Activated CD8-positive, alpha-beta T cell treated with anti-CD3 and anti-CD28 coated beads, Interleukin-2, amount 10 ng/mL, durations not matched to agents 7 days and 5 days (primary cell): Measurements from ENCODE around the gene PHLDB1. TPM values are rescaled to one million over a fixed set of nuclear protein-coding genes. Genes with fewer than 3 reads are reported as not detected.

Experiments used
- ATAC-seq: fragments of 150-1000 bp; cut with Tn5 transposase; one replicate; pipeline ENCODE4 v1.10.0; 2021; ENCODE audit warnings: moderate library complexity
- CTCF ChIA-PET: fragments of 350-600 bp; sonication (Branson Sonifier 250); formaldehyde crosslinking; loops from one replicate; lab custom pipeline; 2021; ENCODE audit warnings: antibody characterized with exemption; lab: Charles Lee
- POLR2A ChIA-PET: fragments of 350-600 bp; sonication (Branson Sonifier 250); formaldehyde crosslinking; loops from one replicate; lab custom pipeline; 2021; ENCODE audit warnings: antibody characterized with exemption; lab: Charles Lee
- DNase-seq: peaks from one replicate; pipeline ENCODE4 v3.0.0-alpha.2; 2020
- H3K27ac Mint-ChIP-seq: one replicate; pipeline ENCODE4 v1.8.0; 2021; ENCODE audit warnings: mild to moderate bottlenecking, mixed read lengths
- H3K27me3 Mint-ChIP-seq: one replicate; pipeline ENCODE4 v1.8.0; 2021; ENCODE audit warnings: low read depth, mixed read lengths
- H3K36me3 Mint-ChIP-seq: one replicate; pipeline ENCODE4 v1.8.0; 2021; ENCODE audit warnings: low read depth, mixed read lengths
- H3K4me1 Mint-ChIP-seq: one replicate; pipeline ENCODE4 v1.8.0; 2021; ENCODE audit warnings: low read depth, mixed read lengths
- H3K4me3 Mint-ChIP-seq: one replicate; pipeline ENCODE4 v1.8.0; 2021; ENCODE audit warnings: mild to moderate bottlenecking, mixed read lengths
- H3K9me3 Mint-ChIP-seq: one replicate; pipeline ENCODE4 v1.8.0; 2022; ENCODE audit warnings: mixed read lengths; ENCODE audit not compliant: insufficient read depth
- total RNA-seq, 2 experiments: library from RNA; stranded (reverse); gene quantifications; one replicate each; pipeline ENCODE4 v1.2.3, GENCODE V29; 2021

The PHLDB1 gene
- total RNA-seq, 2 experiments from 2014 or later, result 0.63 to 0.76 TPM

- ATAC-seq (no peak), DNase-seq (no peak)
- H3K27ac Mint-ChIP-seq, result no peak overlapping the region
- H3K9me3 Mint-ChIP-seq, result no peaks in the 10 kb centered on the region
- peaks cover 6% of the 10 kb centered on the region for H3K4me1 Mint-ChIP-seq
- peaks cover 16% of the 10 kb centered on the region for H3K27me3 Mint-ChIP-seq
- no peaks in the 10 kb centered on the region for H3K36me3 Mint-ChIP-seq
- H3K4me3 Mint-ChIP-seq, result no peak overlapping the region
- ChIA-PET POLR2A (interaction anchor here (1.3 kb wide), 1 partner anchor 168 kb away, joined by 4 read pairs; the partner anchor contains the start of gene DDX6), CTCF (interaction anchor here (0.8 to 1.2 kb wide), 2 partner anchors 15 to 28 kb away, joined by 4 to 6 read pairs; no protein-coding TSS in a partner anchor)
Measured at GRCh38 chr11:118623269-118623655, 15.8 kb downstream of the PHLDB1 start.

DNA sequence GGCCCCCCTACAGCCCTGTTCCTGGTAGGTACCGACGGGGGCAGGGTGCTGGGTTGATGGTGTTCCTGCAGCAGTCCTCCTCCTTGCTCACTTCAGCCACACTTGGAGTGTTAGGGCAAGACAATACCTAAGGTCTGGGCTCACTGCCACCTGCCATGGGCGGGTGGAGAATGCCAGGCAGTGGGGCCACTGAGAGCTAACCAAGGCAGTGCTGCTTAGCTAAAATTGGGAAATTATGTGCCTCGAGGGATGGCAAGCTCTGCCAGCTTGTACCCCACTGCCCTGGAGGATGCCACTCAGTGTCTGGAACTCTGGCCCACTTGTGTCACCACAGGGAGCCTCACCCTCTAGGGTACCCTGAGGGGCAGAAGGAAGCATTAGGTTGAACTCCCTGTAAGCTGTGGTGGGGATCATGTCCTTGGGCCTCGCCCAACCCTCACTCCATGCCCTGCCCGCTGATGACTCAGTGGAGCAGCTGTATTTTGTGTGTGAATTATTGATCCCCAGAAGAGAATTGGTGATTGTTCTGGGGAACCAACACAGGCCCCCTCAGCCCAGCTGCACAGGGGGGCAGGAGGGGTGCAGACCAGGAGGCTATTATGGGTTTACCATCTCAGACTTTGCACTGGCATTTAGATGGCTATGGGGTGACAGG lies 17.7 kb downstream of the PHLDB1 start:
- peaks cover 13% of the 10 kb centered on the region for H3K27me3 Mint-ChIP-seq
- no peak overlapping the region for H3K4me3 Mint-ChIP-seq
- ChIA-PET CTCF (no interaction called here), POLR2A (interaction anchor here (0.6 kb wide), 1 partner anchor 8 kb away, joined by 3 read pairs; no protein-coding TSS in a partner anchor)
- H3K9me3 Mint-ChIP-seq, result no peaks in the 10 kb centered on the region
- H3K27ac Mint-ChIP-seq, result no peak overlapping the region
- no peak for ATAC-seq
- no peak for DNase-seq
- H3K36me3 Mint-ChIP-seq, result no peaks in the 10 kb centered on the region
- peaks cover 6% of the 10 kb centered on the region for H3K4me1 Mint-ChIP-seq

GRCh38 chr11:118625976-118626375 lies 18.6 kb downstream of the PHLDB1 start:
- Mint-ChIP-seq H3K9me3 (no peaks in the 10 kb centered on the region), H3K4me3 (no peak overlapping the region), H3K4me1 (peaks cover 4% of the 10 kb centered on the region), H3K27me3 (peaks cover 7% of the 10 kb centered on the region), H3K36me3 (no peaks in the 10 kb centered on the region), H3K27ac (no peak overlapping the region)
- ATAC-seq (no peak), DNase-seq (no peak)
- ChIA-PET POLR2A (no interaction called here), CTCF (interaction anchor here (1.2 kb wide), 1 partner anchor 31 kb away, joined by 3 read pairs; no protein-coding TSS in a partner anchor)

DNA sequence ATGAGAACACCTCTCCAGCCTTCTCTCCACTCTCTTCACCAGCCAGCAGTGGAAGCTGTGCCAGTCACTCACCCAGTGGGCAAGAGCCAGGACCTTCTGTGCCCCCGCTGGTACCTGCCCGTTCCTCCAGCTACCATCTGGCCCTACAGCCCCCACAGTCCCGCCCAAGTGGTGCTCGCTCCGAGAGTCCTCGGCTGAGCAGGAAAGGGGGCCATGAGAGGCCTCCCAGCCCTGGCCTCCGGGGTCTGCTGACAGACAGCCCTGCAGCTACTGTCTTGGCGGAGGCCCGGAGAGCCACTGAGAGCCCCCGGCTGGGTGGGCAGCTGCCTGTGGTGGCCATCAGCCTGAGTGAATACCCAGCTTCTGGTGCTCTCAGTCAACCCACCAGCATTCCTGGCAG lies 20.2 kb downstream of the PHLDB1 start:
- no peak for DNase-seq
- Mint-ChIP-seq H3K9me3 (no peaks in the 10 kb centered on the region), H3K27me3 (no peaks in the 10 kb centered on the region), H3K36me3 (no peaks in the 10 kb centered on the region), H3K4me1 (peaks cover 3% of the 10 kb centered on the region), H3K27ac (no peak overlapping the region), H3K4me3 (no peak overlapping the region)
- ChIA-PET POLR2A (no interaction called here), CTCF (no interaction called here)
- no peak for ATAC-seq

DNA sequence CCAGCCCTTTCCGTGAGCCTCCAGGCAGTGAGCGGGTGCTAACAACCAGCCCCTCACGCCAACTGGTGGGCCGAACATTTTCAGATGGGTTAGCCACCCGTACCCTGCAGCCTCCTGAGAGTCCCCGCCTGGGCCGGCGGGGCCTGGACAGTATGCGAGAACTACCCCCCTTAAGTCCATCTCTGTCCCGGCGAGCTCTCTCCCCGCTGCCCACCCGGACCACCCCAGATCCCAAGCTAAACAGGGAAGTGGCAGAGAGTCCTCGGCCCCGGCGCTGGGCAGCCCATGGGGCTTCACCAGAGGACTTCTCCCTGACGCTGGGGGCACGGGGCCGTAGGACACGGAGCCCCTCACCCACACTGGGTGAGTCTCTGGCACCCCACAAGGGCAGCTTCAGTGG lies 20.6 kb downstream of the PHLDB1 start:
- ChIA-PET CTCF (interaction anchor here (0.8 kb wide), 1 partner anchor 33 kb away, joined by 3 read pairs; no protein-coding TSS in a partner anchor), POLR2A (no interaction called here)
- Mint-ChIP-seq H3K36me3 (no peaks in the 10 kb centered on the region), H3K27me3 (no peaks in the 10 kb centered on the region), H3K27ac (no peak overlapping the region), H3K9me3 (no peaks in the 10 kb centered on the region), H3K4me1 (peaks cover 3% of the 10 kb centered on the region), H3K4me3 (no peak overlapping the region)
- no peak for DNase-seq
- no peak for ATAC-seq

- ChIA-PET POLR2A (no interaction called here), CTCF (interaction anchor here (0.8 kb wide), 1 partner anchor 34 kb away, joined by 3 read pairs; no protein-coding TSS in a partner anchor)
- DNase-seq, result no peak
- no peaks in the 10 kb centered on the region for H3K9me3 Mint-ChIP-seq
- peaks cover 3% of the 10 kb centered on the region for H3K4me1 Mint-ChIP-seq
- ATAC-seq, result no peak
- H3K27me3 Mint-ChIP-seq, result no peaks in the 10 kb centered on the region
- no peak overlapping the region for H3K27ac Mint-ChIP-seq
- no peak overlapping the region for H3K4me3 Mint-ChIP-seq
- no peaks in the 10 kb centered on the region for H3K36me3 Mint-ChIP-seq
Measured at GRCh38 chr11:118628432-118628831, 21.0 kb downstream of the PHLDB1 start.

DNA sequence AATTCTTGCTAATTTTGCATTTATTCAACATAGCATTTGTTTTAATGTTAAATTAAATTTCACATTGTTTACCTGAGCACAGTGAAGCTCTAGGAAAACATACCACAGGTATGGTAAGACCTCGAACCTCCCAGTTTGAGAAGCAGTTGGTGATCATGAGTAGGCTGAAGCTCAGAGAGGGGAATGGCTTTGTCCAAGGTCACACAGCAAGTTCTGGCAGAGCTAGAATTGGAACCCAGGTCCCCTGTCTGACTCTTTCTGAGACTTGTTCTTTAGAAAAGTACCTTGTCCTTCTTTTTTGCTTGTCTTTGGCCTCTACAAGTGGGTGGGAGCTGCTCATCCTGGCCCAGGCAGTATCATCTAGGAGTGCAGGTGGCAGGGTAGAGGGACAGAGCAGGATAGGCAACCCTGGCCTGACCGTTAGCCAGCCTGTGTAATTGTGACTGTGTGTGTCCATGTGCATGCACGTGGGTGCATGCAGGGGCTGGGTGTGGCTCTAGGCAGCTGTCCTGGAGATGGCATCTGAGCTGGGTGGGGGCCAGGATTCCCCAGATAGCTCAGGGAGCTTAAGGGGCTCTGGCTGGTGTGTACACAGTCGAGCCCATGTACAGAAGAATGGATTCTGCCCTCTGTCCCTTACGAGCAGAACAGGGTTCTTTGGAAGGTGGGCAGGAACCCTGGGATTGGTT lies 21.6 kb downstream of the PHLDB1 start:
- H3K36me3 Mint-ChIP-seq, result no peaks in the 10 kb centered on the region
- ATAC-seq (no peak), DNase-seq (no peak)
- ChIA-PET CTCF (interaction anchor here (0.8 kb wide), 1 partner anchor 34 kb away, joined by 3 read pairs; no protein-coding TSS in a partner anchor), POLR2A (interaction anchor here (0.7 kb wide), 1 partner anchor 27 kb away, joined by 3 read pairs; no protein-coding TSS in a partner anchor)
- H3K27me3 Mint-ChIP-seq, result no peaks in the 10 kb centered on the region
- H3K27ac Mint-ChIP-seq, result no peak overlapping the region
- no peak overlapping the region for H3K4me3 Mint-ChIP-seq
- no peaks in the 10 kb centered on the region for H3K9me3 Mint-ChIP-seq
- peaks cover 3% of the 10 kb centered on the region for H3K4me1 Mint-ChIP-seq

DNA sequence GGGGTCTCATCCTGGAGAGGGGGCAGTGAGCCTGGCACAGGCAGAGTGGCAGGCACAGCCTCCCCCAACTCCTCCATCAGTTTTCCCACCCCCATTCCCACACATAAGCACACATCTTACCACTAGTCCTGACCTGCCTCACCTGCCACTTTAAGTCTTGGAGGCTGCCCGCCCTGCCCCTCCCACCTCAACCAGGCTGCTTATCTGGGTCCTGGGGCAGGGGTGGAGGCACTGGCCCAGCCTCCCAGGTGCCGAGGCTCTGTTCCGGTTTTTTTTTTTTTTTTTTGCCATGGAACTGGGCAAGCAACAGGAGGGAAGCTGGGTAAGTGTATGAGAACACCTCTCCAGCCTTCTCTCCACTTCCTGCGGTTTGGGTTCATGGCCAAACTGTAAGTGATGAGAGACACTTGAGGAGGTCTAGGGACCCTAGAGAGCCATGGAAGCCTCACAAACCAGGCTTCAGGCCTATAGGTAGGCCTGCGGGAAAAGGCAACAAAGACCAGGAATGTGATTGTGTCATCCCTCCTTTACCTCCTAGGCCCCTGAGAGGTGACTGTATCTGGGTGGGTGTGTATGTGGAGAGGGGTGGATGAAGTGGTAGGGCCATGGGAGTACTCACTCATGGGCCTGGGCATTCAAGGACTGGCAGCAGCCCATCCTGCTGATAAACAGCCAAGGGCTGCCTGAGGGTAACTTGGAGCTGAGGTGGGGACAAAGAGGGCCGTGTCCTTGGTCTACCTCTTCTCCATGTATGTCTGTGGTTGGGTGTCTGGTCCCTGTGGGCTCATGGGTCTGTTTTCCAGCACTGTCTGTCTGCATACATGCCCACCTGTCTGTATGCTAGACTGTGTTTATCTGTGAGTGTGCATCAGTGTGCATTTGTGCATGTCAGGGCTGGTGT lies 22.6 kb downstream of the PHLDB1 start:
- DNase-seq (no peak), ATAC-seq (no peak)
- H3K9me3 Mint-ChIP-seq, result no peaks in the 10 kb centered on the region
- POLR2A ChIA-PET, result no interaction called here
- H3K36me3 Mint-ChIP-seq, result no peaks in the 10 kb centered on the region
- H3K27ac Mint-ChIP-seq, result no peak overlapping the region
- peaks cover 6% of the 10 kb centered on the region for H3K4me1 Mint-ChIP-seq
- CTCF ChIA-PET, result no interaction called here
- H3K4me3 Mint-ChIP-seq, result no peak overlapping the region
- H3K27me3 Mint-ChIP-seq, result no peaks in the 10 kb centered on the region

DNA sequence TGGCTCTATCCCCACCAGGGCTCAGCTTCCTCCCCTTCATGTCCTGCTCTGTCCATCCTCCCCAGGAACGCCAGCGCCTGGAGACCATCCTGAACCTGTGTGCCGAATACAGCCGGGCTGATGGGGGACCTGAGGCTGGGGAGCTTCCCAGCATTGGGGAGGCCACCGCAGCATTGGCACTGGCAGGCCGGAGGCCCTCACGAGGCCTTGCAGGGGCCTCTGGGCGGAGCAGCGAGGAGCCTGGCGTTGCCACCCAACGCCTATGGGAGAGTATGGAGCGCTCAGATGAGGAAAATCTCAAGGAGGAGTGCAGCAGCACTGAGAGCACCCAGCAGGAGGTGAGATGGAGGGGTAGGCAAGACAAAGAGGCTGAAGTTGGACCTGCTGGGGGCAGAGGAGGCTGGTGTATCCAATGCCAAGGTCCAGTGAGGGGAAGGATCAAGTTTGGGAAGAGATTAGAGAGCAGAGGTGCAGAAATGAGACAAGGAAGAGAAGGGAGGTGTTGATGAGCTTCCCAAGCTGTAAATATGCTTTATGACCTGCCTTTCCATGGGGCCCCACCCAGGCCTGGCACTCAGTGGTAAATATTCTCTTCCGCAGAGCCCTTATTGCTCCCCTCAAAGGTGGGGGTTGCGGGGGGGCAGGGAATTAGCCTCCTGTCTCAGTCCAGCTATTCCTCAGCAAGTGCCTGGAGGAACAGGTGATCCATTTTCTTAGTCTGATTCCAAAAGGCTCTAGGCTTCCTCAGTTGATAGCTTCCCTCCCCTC lies 23.9 kb downstream of the PHLDB1 start:
- ATAC-seq (no peak), DNase-seq (no peak)
- ChIA-PET CTCF (interaction anchor here (0.9 to 1.4 kb wide), 2 partner anchors 28 to 36 kb away, joined by 4 to 6 read pairs; no protein-coding TSS in a partner anchor), POLR2A (interaction anchor here (0.6 to 0.8 kb wide), 2 partner anchors 79 to 161 kb away, joined by 3 read pairs; no protein-coding TSS in a partner anchor)
- Mint-ChIP-seq H3K4me3 (no peak overlapping the region), H3K36me3 (no peaks in the 10 kb centered on the region), H3K9me3 (no peaks in the 10 kb centered on the region), H3K27me3 (peaks cover 4% of the 10 kb centered on the region), H3K27ac (no peak overlapping the region), H3K4me1 (peaks cover 6% of the 10 kb centered on the region)

DNA sequence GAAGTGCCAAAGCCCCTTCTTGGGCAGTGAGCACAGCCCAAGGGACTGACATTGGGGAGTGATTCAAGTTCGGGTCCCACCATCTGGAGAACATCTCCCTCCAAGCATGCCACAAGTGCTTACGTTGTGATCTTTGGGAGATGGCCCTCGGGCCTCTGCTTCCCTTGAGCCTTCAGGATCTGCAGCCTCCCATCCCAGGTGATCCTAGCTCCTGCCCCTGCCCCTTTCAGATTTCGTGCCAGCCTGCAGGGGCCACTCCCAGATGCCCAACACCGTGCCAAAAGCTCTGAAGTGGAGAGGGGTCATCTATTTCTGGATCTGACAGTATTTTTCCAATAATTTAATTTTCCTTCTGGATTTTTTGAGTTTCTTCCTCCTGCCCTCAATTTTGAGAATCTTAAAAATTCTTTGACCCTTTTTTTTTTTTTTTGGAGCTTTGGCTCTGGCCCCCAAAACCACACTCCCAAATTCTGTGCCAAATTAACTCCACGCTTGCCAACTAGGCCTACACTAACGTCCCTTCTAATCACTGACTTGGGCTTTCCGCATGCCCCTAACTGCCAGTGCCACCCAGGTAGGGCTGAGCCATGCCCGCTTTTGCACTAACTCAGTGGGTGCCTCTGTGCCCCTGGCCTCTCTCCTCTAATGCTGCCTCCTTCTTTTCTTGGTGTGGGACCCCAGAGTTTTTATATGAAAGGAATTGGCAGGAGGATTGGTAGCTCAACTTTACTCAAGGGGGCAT lies 25.3 kb downstream of the PHLDB1 start:
- no peak for ATAC-seq
- no peak overlapping the region for H3K4me3 Mint-ChIP-seq

More for the DNA sequence above, 25.3 kb downstream of the PHLDB1 start:
- Mint-ChIP-seq H3K27ac (no peak overlapping the region), H3K9me3 (no peaks in the 10 kb centered on the region), H3K27me3 (peaks cover 4% of the 10 kb centered on the region), H3K4me1 (peaks cover 6% of the 10 kb centered on the region), H3K36me3 (no peaks in the 10 kb centered on the region)
- ChIA-PET POLR2A (no interaction called here), CTCF (interaction anchor here (2.0 kb wide), 1 partner anchor 58 kb away, joined by 5 read pairs; no protein-coding TSS in a partner anchor)
- no peak for DNase-seq
